Measurements from ENCODE around the gene MRPS25.

DNA sequence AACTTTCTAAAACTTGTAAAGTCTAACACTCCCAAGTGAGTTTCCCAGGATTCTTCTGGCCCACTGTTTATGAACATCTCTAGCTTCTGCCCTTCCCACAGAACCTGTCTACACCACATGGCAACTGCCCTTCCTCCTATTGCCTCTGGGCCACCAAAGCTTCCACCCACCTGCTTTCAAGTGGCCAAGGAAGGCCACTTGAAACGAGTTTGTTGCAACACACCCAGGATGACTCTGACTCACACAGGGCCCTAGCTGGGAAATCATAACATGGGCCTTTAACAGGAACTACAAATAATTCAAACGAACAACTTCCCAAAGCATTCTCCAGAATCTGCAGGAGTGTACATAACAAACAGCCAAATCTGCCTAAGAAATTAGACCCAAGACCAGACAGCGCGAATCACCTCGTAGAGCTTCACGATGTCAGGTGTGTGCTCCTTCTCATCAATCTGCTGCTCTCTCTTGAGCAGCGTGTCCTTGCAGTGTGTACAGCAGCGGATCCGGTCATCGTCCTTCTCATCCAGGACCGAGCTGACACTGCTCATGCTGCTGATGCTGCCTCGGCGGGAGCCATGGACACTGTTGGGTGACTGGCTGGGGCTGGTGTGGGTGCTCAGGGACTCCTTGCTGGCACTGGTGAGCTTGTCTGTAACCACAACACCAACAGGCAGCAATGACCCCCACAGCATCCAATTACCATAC, 17.0 kb upstream of the MRPS25 start:
- TF ChIP-seq ZNF8 (CRISPR knock-in tag; IDR thresholded peaks at IDR 0.05) (no peak), ZNF70 (CRISPR knock-in tag; IDR thresholded peaks at IDR 0.05) (no peak), CSDC2 (CRISPR knock-in tag; IDR thresholded peaks at IDR 0.05) (no peak), ARNTL (CRISPR knock-in tag; IDR thresholded peaks at IDR 0.05; ENCODE audit: borderline replicate concordance, low read depth) (no peak), SNAI2 (CRISPR knock-in tag; IDR thresholded peaks at IDR 0.05) (no peak)

Measured in SK-N-SH treated with all-trans-retinoic acid at 6 μM for 48 hours (cell line).